Endothelial cell of umbilical vein (primary cell): ENCODE data around the gene SNORC. TPM values are rescaled to one million over a fixed set of nuclear protein-coding genes. Genes with fewer than 3 reads are reported as not detected.

Experiments used
- BruUV-seq: library from RNA; stranded (reverse); fragments of 400-500 nt; replicated peaks from 2 replicates; lab custom pipeline; 2021; lab: Mats Ljungman, UMichigan
- CTCF ChIA-PET: fragments of 300-600, 350-600 bp; sonication (Branson Sonifier 250); formaldehyde crosslinking; loops from one replicate; lab custom pipeline; 2021; ENCODE audit warnings: antibody characterized with exemption, inconsistent platforms; lab: Charles Lee
- POLR2A ChIA-PET: fragments of 300-600, 350-600 bp; sonication (Branson Sonifier 250); formaldehyde crosslinking; loops from one replicate; lab custom pipeline; 2021; ENCODE audit warnings: antibody characterized with exemption, inconsistent platforms; lab: Charles Lee
- DNase-seq: peaks from one replicate; pipeline ENCODE4 v3.0.0-alpha.2; 2011; ENCODE audit warnings: low read depth, low spot score
- FAIRE-seq: peaks from 2 replicates; lab custom pipeline; 2011; peaks lifted over from hg19 to GRCh38; lab: Jason Lieb, UNC
- H2AFZ ChIP-seq: 2 replicates; pipeline ENCODE4 v1.6.0; 2012; ENCODE audit warnings: low read depth, low read length, control low read depth, inconsistent platforms
- H3K27ac ChIP-seq: 2 replicates; pipeline ENCODE4 v1.5.1; 2011; ENCODE audit warnings: low read depth, mild to moderate bottlenecking, control low read depth, low read length, moderate library complexity; ENCODE audit not compliant: insufficient read depth
- H3K27me3 ChIP-seq, 2 experiments: 2 replicates each; pipeline versions ENCODE4 v1.6.0 to v1.6.1; 2011; ENCODE audit warnings: low read length in 2 of 2, mixed read lengths in 1 of 2; ENCODE audit not compliant: control insufficient read depth in 2 of 2, insufficient read depth in 2 of 2
- H3K36me3 ChIP-seq, 2 experiments: 2 replicates in 1 of 2; 3 replicates in 1 of 2; pipeline ENCODE4 v1.5.1; 2011; ENCODE audit warnings: low read length in 2 of 2, mild to moderate bottlenecking in 1 of 2, moderate library complexity in 1 of 2; ENCODE audit not compliant: control insufficient read depth in 2 of 2, insufficient read depth in 2 of 2; ENCODE audit errors: extremely low read depth in 1 of 2
- H3K4me1 ChIP-seq: 3 replicates; pipeline ENCODE4 v1.5.1; 2011; ENCODE audit warnings: mild to moderate bottlenecking, low read length; ENCODE audit not compliant: control insufficient read depth, insufficient read depth; ENCODE audit errors: extremely low read depth
- H3K4me2 ChIP-seq: 2 replicates; pipeline ENCODE4 v1.6.1; 2011; ENCODE audit warnings: low read length, control low read depth, mixed read lengths; ENCODE audit not compliant: insufficient read depth
- H3K4me3 ChIP-seq, 3 experiments: fragments of 200-600 bp in 1 of 3; sonication (generic), shearing (Covaris generic) in 1 of 3; replicated peaks in 1 of 3; 2 replicates each; pipeline ENCODE4 v1.5.1; 2011 to 2016; ENCODE audit warnings: control low read depth in 3 of 3, low read length in 3 of 3, mild to moderate bottlenecking in 2 of 3, inconsistent platforms in 1 of 3, low read depth in 1 of 3, moderate library complexity in 1 of 3; ENCODE audit not compliant: insufficient read depth in 1 of 3
- H3K79me2 ChIP-seq: 2 replicates; pipeline ENCODE4 v1.6.0; 2012; ENCODE audit warnings: low read length, inconsistent platforms; ENCODE audit not compliant: control insufficient read depth, insufficient read depth
- H3K9ac ChIP-seq: replicated peaks from 2 replicates; pipeline ENCODE3; 2011; ENCODE audit warnings: low read length, control low read depth; ENCODE audit not compliant: insufficient read depth; ENCODE audit errors: extremely low read depth
- H3K9me1 ChIP-seq: replicated peaks from 3 replicates; pipeline ENCODE4 v1.6.0; 2011; ENCODE audit warnings: mild to moderate bottlenecking, low read length; ENCODE audit not compliant: control insufficient read depth, insufficient read depth; ENCODE audit errors: extremely low read depth
- H3K9me3 ChIP-seq: replicated peaks from 2 replicates; pipeline ENCODE4 v1.5.1; 2012; ENCODE audit warnings: low read length, inconsistent platforms; ENCODE audit not compliant: control insufficient read depth, insufficient read depth
- H4K20me1 ChIP-seq: replicated peaks from 2 replicates; pipeline ENCODE3; 2011; ENCODE audit warnings: mild to moderate bottlenecking, low read length; ENCODE audit not compliant: control insufficient read depth, insufficient read depth; ENCODE audit errors: extremely low read depth
- CTCF ChIP-seq, 2 donors: IDR thresholded peaks; 1 replicate in 1 of 2; 2 replicates in 1 of 2; pipeline ENCODE4 v1.5.1; 2011; ENCODE audit warnings: low read length in 2 of 2, mild to moderate bottlenecking in 2 of 2, moderate library complexity in 2 of 2, control low read depth in 1 of 2, inconsistent platforms in 1 of 2, low read depth in 1 of 2; ENCODE audit not compliant: insufficient read depth in 1 of 2; ENCODE audit errors: extremely low read depth in 1 of 2
- EZH2 ChIP-seq: IDR thresholded peaks from 2 replicates; pipeline ENCODE4 v1.6.1; 2012; ENCODE audit warnings: borderline replicate concordance, low read depth, mild to moderate bottlenecking, moderate library complexity, low read length, inconsistent platforms; ENCODE audit not compliant: severe bottlenecking
- FOS ChIP-seq: IDR thresholded peaks from 2 replicates; pipeline ENCODE4 v1.6.1; 2011; ENCODE audit warnings: mild to moderate bottlenecking, low read length, moderate library complexity, borderline replicate concordance; ENCODE audit not compliant: insufficient read depth
- dilution Hi-C: fragments of 300-500 bp; cut with MboI; formaldehyde crosslinking; loops from one replicate; pipeline ENCODE4 v1.15.0; 2019; ENCODE audit warnings: low sequenced_read_pairs; ENCODE audit not compliant: extremely low pct_ligation_motif_present
- intact Hi-C: fragments of 100-400 bp; cut with micrococcal nuclease; formaldehyde crosslinking; loops from one replicate; pipeline ENCODE4 v1.10.0; 2022
- polyA plus RNA-seq, 4 experiments: library from polyadenylated mRNA; depleted of rRNA in 3 of 4; stranded (reverse) in 3 of 4; unstranded in 1 of 4; fragments of >200 nt; gene quantifications; 2 replicates each; pipeline versions ENCODE4 v1.2.1 to v1.2.3, GENCODE V29; 2011 to 2012; ENCODE audit warnings: missing spikeins in 1 of 4
- total RNA-seq: library from RNA; stranded (reverse); gene quantifications from 2 replicates; pipeline ENCODE4 v1.2.3, GENCODE V29; 2021

SNORC gene
- total and polyA plus RNA-seq, 2 donors (not counting 3 experiments of a cell fraction or from before 2014, with no cell fraction given): 1.4 to 4.0 TPM

- no peaks in the 10 kb centered on the region for H3K36me3 ChIP-seq
- POLR2A ChIA-PET: no interaction called here
- no peak overlapping the region for H3K9ac ChIP-seq
- no peak overlapping the region for H3K4me2 ChIP-seq
- H3K4me1 ChIP-seq: peaks cover 5% of the 10 kb centered on the region
- no peaks in the 10 kb centered on the region for H4K20me1 ChIP-seq
- no peaks in the 10 kb centered on the region for H3K79me2 ChIP-seq
- CTCF ChIA-PET: no interaction called here
- intact Hi-C loops: no loop called here
- no peaks in the 10 kb centered on the region for H3K9me1 ChIP-seq
- no peak overlapping the region for H2AFZ ChIP-seq
- TF ChIP-seq EZH2 (no peak), FOS (no peak), CTCF (IDR thresholded peaks at IDR 0.05; ENCODE audit: extremely low read depth in 1 of 2, insufficient read depth in 1 of 2, low read depth in 1 of 2, low read length in 2 of 2) (no peak)
- H3K4me3 ChIP-seq: no peak overlapping the region
- FAIRE-seq: no peak
- BruUV-seq: no TSS peak
- dilution Hi-C loops: no loop called here
- no peaks in the 10 kb centered on the region for H3K27me3 ChIP-seq
- no peak overlapping the region for H3K27ac ChIP-seq
- no peak for DNase-seq
- H3K9me3 ChIP-seq: no peaks in the 10 kb centered on the region
These were observed 41.7 kb downstream of the SNORC start for GRCh38 chr2:232911712-232912277.

- dilution Hi-C loops: no loop called here
- BruUV-seq: no TSS peak
These were observed 43.8 kb downstream of the SNORC start for GRCh38 chr2:232913903-232914302.

More at GRCh38 chr2:232913903-232914302, 43.8 kb downstream of the SNORC start:
- Histone ChIP-seq H3K27me3 (no peaks in the 10 kb centered on the region), H3K4me2 (no peak overlapping the region), H3K4me3 (no peak overlapping the region), H4K20me1 (no peaks in the 10 kb centered on the region), H3K27ac (no peak overlapping the region), H3K4me1 (peaks cover under 1% of the 10 kb centered on the region), H3K9ac (no peak overlapping the region), H3K79me2 (no peaks in the 10 kb centered on the region), H2AFZ (no peak overlapping the region), H3K9me1 (no peaks in the 10 kb centered on the region), H3K36me3 (no peaks in the 10 kb centered on the region), H3K9me3 (no peaks in the 10 kb centered on the region)
- ChIA-PET POLR2A (no interaction called here), CTCF (interaction anchor here (1.0 kb wide), 1 partner anchor 18 kb away, joined by 3 read pairs; no protein-coding TSS in a partner anchor)
- no peak for TF ChIP-seq FOS
- no peak for FAIRE-seq
- intact Hi-C loops: no loop called here
- no peak for DNase-seq
